HEK293 (cell line): ENCODE results near the gene ZSWIM6.
A peak's percentile ranks its signal among the peaks of the same experiment; 100 is the strongest.

Experiments
- CTCF ChIA-PET: fragments of 350-600 bp; formaldehyde crosslinking; extraction: SDS; loops from one replicate; lab custom pipeline; 2021; ENCODE audit warnings: antibody characterized with exemption; lab: Yijun Ruan, JAX
- POLR2A ChIA-PET: fragments of 300-600 bp; formaldehyde crosslinking; extraction: SDS; loops from one replicate; lab custom pipeline; 2020; ENCODE audit warnings: antibody characterized with exemption, inconsistent platforms; lab: Yijun Ruan, JAX
- H3K27ac ChIP-seq: fragments of 200-500 bp; sonication (Bioruptor generic); 2 replicates; pipeline ENCODE4 v1.5.1; 2014; ENCODE audit warnings: low read depth, low read length, control low read depth, inconsistent platforms; ENCODE audit errors: extremely low read depth
- H3K36me3 ChIP-seq, 2 experiments: fragments of 200-500 bp in 1 of 2; sonication (Bioruptor generic) in 1 of 2; 1 replicate in 1 of 2; 2 replicates in 1 of 2; pipeline ENCODE4 v1.5.1; 2014 to 2017; ENCODE audit warnings: inconsistent platforms in 2 of 2, low read length in 2 of 2; ENCODE audit not compliant: control insufficient read depth in 2 of 2, insufficient read depth in 1 of 2
- H3K4me1 ChIP-seq: fragments of 200-500 bp; sonication (Bioruptor generic); 2 replicates; pipeline ENCODE4 v1.5.1; 2014; ENCODE audit warnings: mild to moderate bottlenecking, low read length, inconsistent platforms; ENCODE audit not compliant: control insufficient read depth, insufficient read depth
- H3K4me3 ChIP-seq: 2 replicates; pipeline ENCODE4 v1.5.1; 2011; ENCODE audit warnings: low read depth, mild to moderate bottlenecking, control low read depth, low read length, moderate library complexity
- H3K9me3 ChIP-seq: fragments of 200-500 bp; sonication (Bioruptor generic); 2 replicates; pipeline ENCODE4 v1.5.1; 2014; ENCODE audit warnings: low read depth, low read length, inconsistent platforms; ENCODE audit not compliant: control insufficient read depth, insufficient read depth
- FEZF1 ChIP-seq: fragments of 450-650 bp; formaldehyde crosslinking; IDR thresholded peaks from 2 replicates; pipeline ENCODE4 v1.5.1; 2016; ENCODE audit warnings: missing biosample characterization, missing genetic modification characterization
- HOXC10 ChIP-seq: sonication (generic); formaldehyde crosslinking; IDR thresholded peaks from 2 replicates; pipeline ENCODE4 v1.8.1; 2023; ENCODE audit warnings: mild to moderate bottlenecking, missing genetic modification reagents
- IKZF3 ChIP-seq: fragments of 450-650 bp; IDR thresholded peaks from 2 replicates; pipeline ENCODE4 v1.5.0; 2018; ENCODE audit warnings: missing biosample characterization, mild to moderate bottlenecking, missing genetic modification characterization, moderate library complexity
- KLF17 ChIP-seq: fragments of 450-650 bp; formaldehyde crosslinking; IDR thresholded peaks from 2 replicates; pipeline ENCODE4 v1.5.1; 2016; ENCODE audit warnings: missing biosample characterization, missing genetic modification characterization
- MEIS1 ChIP-seq: sonication (generic); formaldehyde crosslinking; IDR thresholded peaks from 2 replicates; pipeline ENCODE4 v1.8.1; 2022; ENCODE audit warnings: missing genetic modification reagents, mild to moderate bottlenecking, borderline replicate concordance
- PRDM6 ChIP-seq: fragments of 450-650 bp; formaldehyde crosslinking; IDR thresholded peaks from 2 replicates; pipeline ENCODE4 v1.5.1; 2017; ENCODE audit warnings: missing biosample characterization, missing genetic modification characterization
- SETDB1 ChIP-seq: IDR thresholded peaks from one replicate; pipeline ENCODE4 v1.6.1; 2017; ENCODE audit warnings: mild to moderate bottlenecking, low read length, moderate library complexity, mixed read lengths; ENCODE audit not compliant: insufficient read length
- SP3 ChIP-seq: fragments of 450-650 bp; formaldehyde crosslinking; IDR thresholded peaks from 2 replicates; pipeline ENCODE4 v1.5.1; 2016; ENCODE audit warnings: missing biosample characterization, missing genetic modification characterization
- ZFP41 ChIP-seq: fragments of 450-650 bp; formaldehyde crosslinking; IDR thresholded peaks from 2 replicates; pipeline ENCODE4 v1.5.1; 2016; ENCODE audit warnings: missing biosample characterization, missing genetic modification characterization, borderline replicate concordance
- ZNF114 ChIP-seq: fragments of 450-650 bp; formaldehyde crosslinking; IDR thresholded peaks from 2 replicates; pipeline ENCODE4 v1.5.0; 2017; ENCODE audit warnings: missing biosample characterization, missing genetic modification characterization
- ZNF155 ChIP-seq: fragments of 450-650 bp; formaldehyde crosslinking; IDR thresholded peaks from 2 replicates; pipeline ENCODE4 v1.5.1; 2016; ENCODE audit warnings: missing biosample characterization, missing genetic modification characterization
- ZNF16 ChIP-seq: fragments of 450-650 bp; formaldehyde crosslinking; IDR thresholded peaks from 2 replicates; pipeline ENCODE4 v1.5.1; 2016; ENCODE audit warnings: low read depth, missing biosample characterization, missing genetic modification characterization
- ZNF169 ChIP-seq: fragments of 450-650 bp; formaldehyde crosslinking; IDR thresholded peaks from 2 replicates; pipeline ENCODE4 v1.5.1; 2016; ENCODE audit warnings: missing biosample characterization, missing genetic modification characterization
- ZNF24 ChIP-seq: fragments of 450-650 bp; formaldehyde crosslinking; IDR thresholded peaks from 2 replicates; pipeline ENCODE4 v1.5.1; 2016; ENCODE audit warnings: missing biosample characterization, missing genetic modification characterization
- ZNF292 ChIP-seq: fragments of 450-650 bp; formaldehyde crosslinking; IDR thresholded peaks from 2 replicates; pipeline ENCODE4 v1.5.1; 2016; ENCODE audit warnings: low read depth, missing biosample characterization, missing genetic modification characterization, borderline replicate concordance
- ZNF311 ChIP-seq: fragments of 450-650 bp; formaldehyde crosslinking; IDR thresholded peaks from 2 replicates; pipeline ENCODE4 v1.5.1; 2017; ENCODE audit warnings: missing biosample characterization, missing genetic modification characterization, borderline replicate concordance
- ZNF324 ChIP-seq: fragments of 450-650 bp; formaldehyde crosslinking; IDR thresholded peaks from 2 replicates; pipeline ENCODE4 v1.5.1; 2016; ENCODE audit warnings: missing biosample characterization, missing genetic modification characterization
- ZNF398 ChIP-seq: fragments of 450-650 bp; formaldehyde crosslinking; IDR thresholded peaks from 2 replicates; pipeline ENCODE4 v1.5.1; 2017; ENCODE audit warnings: missing biosample characterization, missing genetic modification characterization
- ZNF416 ChIP-seq: fragments of 450-650 bp; formaldehyde crosslinking; IDR thresholded peaks from 2 replicates; pipeline ENCODE4 v1.5.1; 2016; ENCODE audit warnings: missing biosample characterization, missing genetic modification characterization
- ZNF521 ChIP-seq: fragments of 450-650 bp; formaldehyde crosslinking; IDR thresholded peaks from 2 replicates; pipeline ENCODE4 v1.5.1; 2017; ENCODE audit warnings: missing biosample characterization, mild to moderate bottlenecking, missing genetic modification characterization
- ZNF558 ChIP-seq: fragments of 450-650 bp; formaldehyde crosslinking; IDR thresholded peaks from 2 replicates; pipeline ENCODE4 v1.5.1; 2016; ENCODE audit warnings: missing biosample characterization, missing genetic modification characterization
- ZNF654 ChIP-seq: fragments of 450-650 bp; formaldehyde crosslinking; IDR thresholded peaks from 2 replicates; pipeline ENCODE4 v1.5.1; 2016; ENCODE audit warnings: low read depth, missing biosample characterization, missing genetic modification characterization
- ZNF747 ChIP-seq: fragments of 450-650 bp; formaldehyde crosslinking; IDR thresholded peaks from 2 replicates; pipeline ENCODE4 v1.5.1; 2016; ENCODE audit warnings: missing biosample characterization, missing genetic modification characterization

ZSWIM6 gene

GRCh38 chr5:61331407-61332357 is at the start of gene ZSWIM6 (continued):
- TF ChIP-seq ZNF324 (tag by site-specific recombination) = no peak
- TF ChIP-seq ZNF521 (tag by site-specific recombination) = no peak
- peak; percentile 79 for TF ChIP-seq KLF17 (tag by site-specific recombination)
- TF ChIP-seq ZNF747 (tag by site-specific recombination) = no peak
- TF ChIP-seq ZNF169 = no peak
- no peak for TF ChIP-seq ZNF155 (tag by site-specific recombination)
- no peak for TF ChIP-seq ZNF654 (tag by site-specific recombination)
- peak; percentile 90 for TF ChIP-seq IKZF3
- 0 out of 2 replicates have a peak, but pooled peaks have one; percentile 19 for TF ChIP-seq PRDM6 (tag by site-specific recombination)
- no peak for TF ChIP-seq ZNF292 (tag by site-specific recombination)
- TF ChIP-seq FEZF1 = peak; percentile 53
- TF ChIP-seq ZNF416 = no peak
- TF ChIP-seq ZNF16 (tag by site-specific recombination) = no peak
- peak; percentile 99 for TF ChIP-seq ZNF398 (tag by site-specific recombination)
- peak; percentile 95 for TF ChIP-seq SP3 (tag by site-specific recombination)

GRCh38 chr5:61283471-61283870 is 48.6 kb upstream of the ZSWIM6 start:
- POLR2A ChIA-PET = no interaction called here
- TF ChIP-seq ZNF311 (tag by site-specific recombination) (no peak), HOXC10 (CRISPR knock-in tag) (no peak), MEIS1 (CRISPR knock-in tag) (no peak), ZNF24 (tag by site-specific recombination) (no peak), ZFP41 (tag by site-specific recombination) (no peak), ZNF114 (tag by site-specific recombination) (no peak), SETDB1 (no peak), ZNF558 (tag by site-specific recombination) (no peak)
- TF ChIP-seq, all 188 proteins: peak for 0
- Histone ChIP-seq H3K4me1 (peaks cover 4% of the 10 kb centered on the region; the same call in 1 of the 2 replicates), H3K36me3 (no peaks in the 10 kb centered on the region), H3K27ac (no peak overlapping the region), H3K9me3 (no peaks in the 10 kb centered on the region), H3K4me3 (no peak overlapping the region)
- CTCF ChIA-PET = interaction anchor here (0.5 kb wide), 1 partner anchor 766 kb away, joined by 4 read pairs; no protein-coding TSS in a partner anchor
